Esophagus squamous epithelium (tissue), 4 donors: Measurements from ENCODE around the gene PRLH.

Source experiments
- CTCF ChIP-seq, 6 experiments: fragments of 450-650 bp in 4 of 6; fragments of 200-600 bp in 2 of 6; sonication (generic) in 2 of 6; IDR thresholded peaks; one replicate each; pipeline ENCODE4 v1.5.1; 2016 to 2019; ENCODE audit warnings: antibody characterized with exemption in 6 of 6, mild to moderate bottlenecking in 4 of 6, moderate library complexity in 4 of 6
- POLR2A ChIP-seq, 4 donors: fragments of 450-650 bp; IDR thresholded peaks; one replicate each; pipeline ENCODE4 v1.6.1; 2017; ENCODE audit warnings: antibody characterized with exemption in 4 of 4, mild to moderate bottlenecking in 4 of 4, moderate library complexity in 3 of 4

- TF ChIP-seq CTCF (IDR thresholded peaks at IDR 0.05) (no peak), POLR2A (IDR thresholded peaks at IDR 0.05) (no peak)
Measured at GRCh38 chr2:237542001-237542704, 24.2 kb upstream of the PRLH start.
